Liver (tissue), 9 donors: ENCODE results near the gene TBX6. TPM values are rescaled to one million over a fixed set of nuclear protein-coding genes. Genes with fewer than 3 reads are reported as not detected.

ENCODE experiments used
- DNase-seq: peaks from one replicate; pipeline ENCODE4 v3.0.0-alpha.2; 2017; ENCODE audit warnings: low spot score
- H3K27ac ChIP-seq, 2 donors: one replicate each; pipeline ENCODE4 v1.7.0; 2013; ENCODE audit warnings: inconsistent platforms in 2 of 2, low read length in 2 of 2, control low read depth in 1 of 2, low read depth in 1 of 2, mild to moderate bottlenecking in 1 of 2
- H3K27me3 ChIP-seq, 4 donors: one replicate each; pipeline versions ENCODE4 v1.6.1 to v1.7.0; 2013; ENCODE audit warnings: low read length in 3 of 4, inconsistent platforms in 1 of 4, mild to moderate bottlenecking in 1 of 4, moderate library complexity in 1 of 4; ENCODE audit not compliant: control insufficient read depth in 4 of 4, insufficient read depth in 4 of 4
- H3K36me3 ChIP-seq, 4 donors: one replicate each; pipeline versions ENCODE4 v1.6.1 to v1.7.0; 2013; ENCODE audit warnings: low read length in 3 of 4, mild to moderate bottlenecking in 3 of 4, low read depth in 1 of 4, moderate library complexity in 1 of 4; ENCODE audit not compliant: control insufficient read depth in 4 of 4, insufficient read depth in 3 of 4
- H3K4me1 ChIP-seq, 4 donors: one replicate each; pipeline versions ENCODE4 v1.6.1 to v1.7.0; 2013; ENCODE audit warnings: low read length in 3 of 4, mild to moderate bottlenecking in 3 of 4, moderate library complexity in 1 of 4; ENCODE audit not compliant: control insufficient read depth in 4 of 4, insufficient read depth in 4 of 4
- H3K4me3 ChIP-seq, 3 donors: one replicate each; pipeline versions ENCODE4 v1.6.1 to v1.7.0; 2013; ENCODE audit warnings: low read length in 3 of 3, control low read depth in 1 of 3, low read depth in 1 of 3, mild to moderate bottlenecking in 1 of 3
- H3K9ac ChIP-seq, 2 donors: one replicate each; pipeline ENCODE4 v1.7.0; 2013; ENCODE audit warnings: low read length in 2 of 2, mild to moderate bottlenecking in 2 of 2, moderate library complexity in 2 of 2, control low read depth in 1 of 2, low read depth in 1 of 2
- H3K9me3 ChIP-seq, 4 donors: one replicate each; pipeline versions ENCODE4 v1.6.1 to v1.7.0; 2013; ENCODE audit warnings: low read length in 3 of 4; ENCODE audit not compliant: control insufficient read depth in 4 of 4
- ATF3 ChIP-seq: IDR thresholded peaks from 2 replicates; pipeline ENCODE4 v1.6.1; 2016; ENCODE audit warnings: antibody characterized with exemption
- EGR1 ChIP-seq, 2 donors: IDR thresholded peaks; 2 replicates each; pipeline ENCODE4 v1.6.1; 2016 to 2018; ENCODE audit warnings: antibody characterized with exemption in 2 of 2, low read depth in 2 of 2
- FOXA1 ChIP-seq: IDR thresholded peaks from 2 replicates; pipeline ENCODE4 v1.6.1; 2016; ENCODE audit warnings: antibody characterized with exemption
- FOXA2 ChIP-seq: IDR thresholded peaks from 2 replicates; pipeline ENCODE4 v1.6.1; 2016; ENCODE audit warnings: antibody characterized with exemption
- GABPA ChIP-seq, 2 donors: IDR thresholded peaks in 1 of 2; conservative IDR thresholded peaks in 1 of 2; 2 replicates each; pipeline ENCODE4 v1.6.1; 2016; ENCODE audit warnings: antibody characterized with exemption in 2 of 2, mild to moderate bottlenecking in 1 of 2, moderate library complexity in 1 of 2
- HNF4A ChIP-seq, 2 donors: conservative IDR thresholded peaks; 2 replicates each; pipeline ENCODE4 v1.6.1; 2016; ENCODE audit warnings: antibody characterized with exemption in 2 of 2, mild to moderate bottlenecking in 2 of 2
- HNF4G ChIP-seq: IDR thresholded peaks from 2 replicates; pipeline ENCODE4 v1.6.1; 2016; ENCODE audit warnings: antibody characterized with exemption
- JUND ChIP-seq, 2 donors: IDR thresholded peaks; 2 replicates each; pipeline ENCODE4 v1.6.1; 2016; ENCODE audit warnings: antibody characterized with exemption in 2 of 2
- NR2F2 ChIP-seq: IDR thresholded peaks from 2 replicates; pipeline ENCODE4 v1.6.1; 2016; ENCODE audit warnings: antibody characterized with exemption
- REST ChIP-seq: IDR thresholded peaks from 2 replicates; pipeline ENCODE4 v1.6.1; 2016; ENCODE audit warnings: antibody characterized with exemption, mild to moderate bottlenecking
- RXRA ChIP-seq, 2 donors: IDR thresholded peaks; 2 replicates each; pipeline ENCODE4 v1.6.1; 2017 to 2018; ENCODE audit warnings: antibody characterized with exemption in 2 of 2, mild to moderate bottlenecking in 1 of 2
- YY1 ChIP-seq: IDR thresholded peaks from 2 replicates; pipeline ENCODE4 v1.6.1; 2016; ENCODE audit warnings: antibody characterized with exemption, mild to moderate bottlenecking
- WGBS: extraction: QIAGEN DNeasy Blood & Tissue Kit; methylation state at CpG from one replicate; pipeline ENCODE4 v1.1.7; 2013; 5-methylcytosine and 5-hydroxymethylcytosine counted together
- polyA plus RNA-seq, 2 donors: library from polyadenylated mRNA; stranded (reverse) in 1 of 2; unstranded in 1 of 2; fragments of 200-250 nt in 1 of 2; fragments of >200 nt in 1 of 2; fragmentation: Nextera tagmentation in 1 of 2; extraction: Ambion mirVana in 1 of 2; gene quantifications; one replicate each; pipeline versions ENCODE4 v1.2.1 to v1.2.3, GENCODE V29; 2013 to 2015
- total RNA-seq, 2 donors: library from RNA; depleted of rRNA; stranded (reverse); fragments of >200 nt; gene quantifications; one replicate each; pipeline ENCODE4 v1.2.3, GENCODE V29; 2014
- TF ChIP-seq, protein P1 (sequence below): fragments of 150-350 bp; IDR thresholded peaks from 2 replicates; pipeline ENCODE4 v1.5.1; 2017; ENCODE audit warnings: improper control_type of control experiment, low read depth, low read length; ENCODE audit not compliant: missing input control
- TF ChIP-seq, protein P2 (sequence below): IDR thresholded peaks from 2 replicates; pipeline ENCODE4 v1.6.1; 2016; ENCODE audit warnings: antibody characterized with exemption
- donor health status: healthy.
- donor health status: healthy.
- donor health status: healthy.
- donor health status: healthy.
- donor health status: healthy.

The TBX6 gene
- total and polyA plus RNA-seq, 4 donors: 0.09 to 0.26 (median 0.18) TPM

- no peak for TF ChIP-seq HNF4G
- TF ChIP-seq, protein P1, sequence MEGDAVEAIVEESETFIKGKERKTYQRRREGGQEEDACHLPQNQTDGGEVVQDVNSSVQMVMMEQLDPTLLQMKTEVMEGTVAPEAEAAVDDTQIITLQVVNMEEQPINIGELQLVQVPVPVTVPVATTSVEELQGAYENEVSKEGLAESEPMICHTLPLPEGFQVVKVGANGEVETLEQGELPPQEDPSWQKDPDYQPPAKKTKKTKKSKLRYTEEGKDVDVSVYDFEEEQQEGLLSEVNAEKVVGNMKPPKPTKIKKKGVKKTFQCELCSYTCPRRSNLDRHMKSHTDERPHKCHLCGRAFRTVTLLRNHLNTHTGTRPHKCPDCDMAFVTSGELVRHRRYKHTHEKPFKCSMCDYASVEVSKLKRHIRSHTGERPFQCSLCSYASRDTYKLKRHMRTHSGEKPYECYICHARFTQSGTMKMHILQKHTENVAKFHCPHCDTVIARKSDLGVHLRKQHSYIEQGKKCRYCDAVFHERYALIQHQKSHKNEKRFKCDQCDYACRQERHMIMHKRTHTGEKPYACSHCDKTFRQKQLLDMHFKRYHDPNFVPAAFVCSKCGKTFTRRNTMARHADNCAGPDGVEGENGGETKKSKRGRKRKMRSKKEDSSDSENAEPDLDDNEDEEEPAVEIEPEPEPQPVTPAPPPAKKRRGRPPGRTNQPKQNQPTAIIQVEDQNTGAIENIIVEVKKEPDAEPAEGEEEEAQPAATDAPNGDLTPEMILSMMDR: no peak
- no peak for TF ChIP-seq RXRA (IDR thresholded peaks at IDR 0.05)
- TF ChIP-seq REST: no peak
- no peak for TF ChIP-seq NR2F2
- TF ChIP-seq HNF4A (conservative IDR thresholded peaks at IDR 0.05): no peak
- TF ChIP-seq YY1: no peak
- no peak for TF ChIP-seq FOXA2
- no peak for TF ChIP-seq JUND (IDR thresholded peaks at IDR 0.05)
- no peak for TF ChIP-seq ATF3
- Histone ChIP-seq H3K36me3 (peaks cover 1 to 15% (median 5%) of the 10 kb centered on the region in 4 donors), H3K4me3 (no peak overlapping the region), H3K9me3 (no peaks in the 10 kb centered on the region), H3K27ac (no peak overlapping the region), H3K9ac (no peak overlapping the region), H3K27me3 (no peaks in the 10 kb centered on the region), H3K4me1 (peaks cover 4 to 13% (median 8%) of the 10 kb centered on the region in 4 donors)
- no peak for DNase-seq
- WGBS: 95% methylated on average over 2 of the region's 2 CpGs
Measured at GRCh38 chr16:30119428-30119827, 27.7 kb upstream of the TBX6 start.

DNA sequence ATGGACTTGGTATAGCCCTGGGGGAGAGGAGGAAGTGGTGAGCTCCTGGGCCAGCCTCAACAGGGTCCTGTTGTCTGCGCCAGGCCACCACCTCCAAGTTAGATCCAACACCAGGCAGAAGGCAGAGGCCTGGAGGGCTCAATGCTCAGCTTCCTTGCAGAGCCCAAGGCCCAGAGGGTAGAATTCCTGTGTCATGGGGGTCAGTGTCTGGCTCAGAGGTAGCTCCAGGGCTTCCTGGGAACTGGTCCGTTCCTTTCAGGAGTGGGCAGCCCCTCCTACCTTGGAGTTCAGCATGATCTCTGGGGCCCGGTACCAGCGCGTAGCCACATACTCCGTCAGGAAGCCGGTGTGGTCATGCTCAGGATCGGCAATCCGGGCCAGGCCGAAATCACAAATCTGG, 26.0 kb upstream of the TBX6 start:
- Histone ChIP-seq H3K9ac (no peak overlapping the region), H3K27ac (no peak overlapping the region), H3K9me3 (no peaks in the 10 kb centered on the region), H3K36me3 (peaks cover 1 to 15% (median 5%) of the 10 kb centered on the region in 4 donors), H3K4me1 (peaks cover 2 to 13% (median 5%) of the 10 kb centered on the region in 4 donors), H3K27me3 (no peaks in the 10 kb centered on the region), H3K4me3 (no peak overlapping the region)
- no peak for DNase-seq
- TF ChIP-seq YY1 (no peak), HNF4G (no peak), GABPA (IDR thresholded peaks at IDR 0.05 in 1 of 2, conservative IDR thresholded peaks at IDR 0.05 in 1 of 2) (no peak), NR2F2 (no peak), FOXA2 (no peak), RXRA (IDR thresholded peaks at IDR 0.05) (no peak), FOXA1 (no peak), JUND (IDR thresholded peaks at IDR 0.05) (no peak), EGR1 (IDR thresholded peaks at IDR 0.05; ENCODE audit: low read depth in 2 of 2) (no peak)
- TF ChIP-seq, protein P2, sequence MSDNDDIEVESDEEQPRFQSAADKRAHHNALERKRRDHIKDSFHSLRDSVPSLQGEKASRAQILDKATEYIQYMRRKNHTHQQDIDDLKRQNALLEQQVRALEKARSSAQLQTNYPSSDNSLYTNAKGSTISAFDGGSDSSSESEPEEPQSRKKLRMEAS: no peak
- TF ChIP-seq, protein P1: no peak
- 96% methylated on average over 10 of the region's 10 CpGs for WGBS
